Peyer's patch (tissue), 4 donors: ENCODE results near the gene AMFR.

Experiments
- POLR2A ChIP-seq, 2 donors: fragments of 450-650 bp; IDR thresholded peaks; one replicate each; pipeline ENCODE4 v1.5.1; 2017; ENCODE audit warnings: antibody characterized with exemption in 2 of 2, mild to moderate bottlenecking in 2 of 2, moderate library complexity in 2 of 2
- TF ChIP-seq, protein P1 (sequence below), 6 experiments: fragments of 450-650 bp in 4 of 6; fragments of 200-600 bp in 2 of 6; sonication (generic) in 1 of 6; IDR thresholded peaks; one replicate each; pipeline ENCODE4 v1.5.1; 2017 to 2019; ENCODE audit warnings: antibody characterized with exemption in 6 of 6, mild to moderate bottlenecking in 3 of 6, moderate library complexity in 1 of 6

DNA sequence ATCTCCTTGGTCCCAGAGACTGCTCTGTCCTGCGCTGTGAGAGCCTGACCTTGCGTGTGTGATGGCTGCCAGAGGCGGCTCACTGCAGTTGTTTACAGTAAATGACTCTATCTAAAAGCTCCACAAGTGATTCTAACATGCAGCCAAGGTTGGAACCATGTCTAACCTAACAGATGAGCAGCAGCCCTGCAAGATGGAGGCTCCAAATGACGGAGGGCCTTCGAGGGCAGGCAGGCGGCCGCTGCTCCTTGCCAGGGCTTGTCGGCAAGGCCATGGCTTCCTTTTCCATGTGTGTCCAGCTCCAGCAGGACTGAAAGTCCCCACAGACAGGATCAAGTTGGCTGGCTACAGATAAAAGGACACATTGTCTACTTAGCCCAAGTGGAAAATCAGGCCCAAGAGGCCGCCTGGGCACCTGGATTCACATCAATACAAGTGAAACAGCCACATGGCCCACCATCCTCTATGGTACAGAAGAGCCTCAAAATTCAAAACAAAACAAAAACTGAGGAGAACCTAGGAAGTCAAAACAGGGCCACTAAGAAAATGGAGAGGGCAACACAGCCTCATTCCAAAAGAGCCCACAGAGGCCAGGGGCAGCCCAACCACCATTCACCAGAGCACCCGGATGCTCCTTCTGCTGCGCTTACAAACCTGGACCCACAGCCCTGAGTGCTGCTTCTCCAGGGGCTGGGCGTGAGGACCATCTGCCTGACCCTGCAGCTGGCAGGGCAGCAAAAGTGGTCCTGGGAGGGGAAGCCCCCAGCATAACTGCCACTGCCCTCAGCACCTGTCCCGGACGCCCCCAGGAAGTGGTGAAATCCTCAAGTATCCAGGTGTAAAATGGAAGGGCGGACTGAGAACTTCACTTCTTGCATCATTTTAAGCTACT lies 65.0 kb downstream of the AMFR start:
- TF ChIP-seq POLR2A (IDR thresholded peaks at IDR 0.05), result no peak
- TF ChIP-seq, protein P1, sequence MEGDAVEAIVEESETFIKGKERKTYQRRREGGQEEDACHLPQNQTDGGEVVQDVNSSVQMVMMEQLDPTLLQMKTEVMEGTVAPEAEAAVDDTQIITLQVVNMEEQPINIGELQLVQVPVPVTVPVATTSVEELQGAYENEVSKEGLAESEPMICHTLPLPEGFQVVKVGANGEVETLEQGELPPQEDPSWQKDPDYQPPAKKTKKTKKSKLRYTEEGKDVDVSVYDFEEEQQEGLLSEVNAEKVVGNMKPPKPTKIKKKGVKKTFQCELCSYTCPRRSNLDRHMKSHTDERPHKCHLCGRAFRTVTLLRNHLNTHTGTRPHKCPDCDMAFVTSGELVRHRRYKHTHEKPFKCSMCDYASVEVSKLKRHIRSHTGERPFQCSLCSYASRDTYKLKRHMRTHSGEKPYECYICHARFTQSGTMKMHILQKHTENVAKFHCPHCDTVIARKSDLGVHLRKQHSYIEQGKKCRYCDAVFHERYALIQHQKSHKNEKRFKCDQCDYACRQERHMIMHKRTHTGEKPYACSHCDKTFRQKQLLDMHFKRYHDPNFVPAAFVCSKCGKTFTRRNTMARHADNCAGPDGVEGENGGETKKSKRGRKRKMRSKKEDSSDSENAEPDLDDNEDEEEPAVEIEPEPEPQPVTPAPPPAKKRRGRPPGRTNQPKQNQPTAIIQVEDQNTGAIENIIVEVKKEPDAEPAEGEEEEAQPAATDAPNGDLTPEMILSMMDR (IDR thresholded peaks at IDR 0.05), result no peak
